PC-9 (cell line): ENCODE data around the gene RPS21. TPM values are rescaled to one million over a fixed set of nuclear protein-coding genes. Genes with fewer than 3 reads are reported as not detected.

Experiments used
- Bru-seq: library from RNA; stranded (reverse); fragments of 400-500 nt; gene quantifications from one replicate; lab custom pipeline; 2021; lab: Mats Ljungman, UMichigan
- BruChase-seq, 2 experiments: library from RNA; stranded (reverse); fragments of 400-500 nt; gene quantifications; one replicate each; lab custom pipeline; 2021; lab: Mats Ljungman, UMichigan
- BruUV-seq: library from RNA; stranded (reverse); fragments of 400-500 nt; replicated peaks from 2 replicates; lab custom pipeline; 2021; lab: Mats Ljungman, UMichigan
- CTCF ChIA-PET: fragments of 300-600 bp; sonication (Branson Sonifier 250); formaldehyde crosslinking; loops from one replicate; lab custom pipeline; 2022; ENCODE audit warnings: antibody characterized with exemption; lab: Charles Lee
- POLR2A ChIA-PET: fragments of 300-600 bp; sonication (Branson Sonifier 250); formaldehyde crosslinking; loops from one replicate; lab custom pipeline; 2022; ENCODE audit warnings: antibody characterized with exemption; ENCODE audit not compliant: unreplicated experiment; lab: Charles Lee
- DNase-seq, 2 experiments: peaks; one replicate each; pipeline versions ENCODE4 v3.0.0 to v3.0.0-alpha.2; 2015 to 2022; ENCODE audit warnings: mixed read lengths in 1 of 2
- H2AFZ ChIP-seq: fragments of 200-600 bp; sonication (generic); 2 replicates; pipeline ENCODE4 v1.8.1; 2017; ENCODE audit warnings: antibody characterized with exemption
- H3F3A ChIP-seq: fragments of 200-600 bp; sonication (generic); 2 replicates; pipeline ENCODE4 v1.8.1; 2017; ENCODE audit warnings: antibody characterized with exemption, mild to moderate bottlenecking, low read depth; ENCODE audit not compliant: insufficient read depth
- H3K27ac ChIP-seq: fragments of 200-600 bp; sonication (generic); 2 replicates; pipeline ENCODE4 v1.6.1; 2016; ENCODE audit warnings: mixed run types
- H3K27me3 ChIP-seq: fragments of 200-600 bp; sonication (generic); 2 replicates; pipeline ENCODE4 v1.6.1; 2016; ENCODE audit warnings: low read depth, mixed run types; ENCODE audit not compliant: insufficient read depth
- H3K36me3 ChIP-seq: fragments of 200-600 bp; sonication (generic); 2 replicates; pipeline ENCODE4 v1.6.1; 2016; ENCODE audit warnings: low read depth, mixed run types
- H3K4me1 ChIP-seq: fragments of 200-600 bp; sonication (generic); replicated peaks from 2 replicates; pipeline ENCODE4 v1.6.1; 2016; ENCODE audit warnings: mixed run types; ENCODE audit not compliant: insufficient read depth
- H3K4me2 ChIP-seq: fragments of 200-600 bp; sonication (generic); 2 replicates; pipeline ENCODE4 v1.6.1; 2017; ENCODE audit warnings: mixed run types
- H3K4me3 ChIP-seq: fragments of 200-600 bp; sonication (generic); 2 replicates; pipeline ENCODE4 v1.6.1; 2016; ENCODE audit warnings: mixed run types
- H3K79me2 ChIP-seq: fragments of 200-600 bp; sonication (generic); 2 replicates; pipeline ENCODE4 v1.6.1; 2017; ENCODE audit warnings: low read depth, mixed run types
- H3K9me2 ChIP-seq: fragments of 200-600 bp; sonication (generic); 2 replicates; pipeline ENCODE4 v1.8.1; 2017; ENCODE audit warnings: mild to moderate bottlenecking; ENCODE audit not compliant: insufficient read depth
- H3K9me3 ChIP-seq: fragments of 200-600 bp; sonication (generic); 2 replicates; pipeline ENCODE4 v1.8.1; 2016; ENCODE audit warnings: low read depth; ENCODE audit not compliant: insufficient read depth
- H4K20me1 ChIP-seq: fragments of 200-600 bp; sonication (generic); 2 replicates; pipeline ENCODE4 v1.8.1; 2017; ENCODE audit not compliant: insufficient read depth
- EZH2 ChIP-seq: fragments of 200-600 bp; sonication (generic); IDR thresholded peaks from 2 replicates; pipeline ENCODE4 v1.8.0; 2017; ENCODE audit warnings: antibody characterized with exemption, low read depth
- intact Hi-C: fragments of 100-400 bp; cut with micrococcal nuclease; formaldehyde crosslinking; loops from one replicate; pipeline ENCODE4 v1.10.0; 2022; ENCODE audit not compliant: unreplicated experiment
- long read RNA-seq: library from polyadenylated mRNA; stranded (forward); transcript quantifications from one replicate; pipeline ENCODE4 v2.0.0, GENCODE V29; 2022
- total RNA-seq: library from RNA; stranded (reverse); gene quantifications from 2 replicates; pipeline ENCODE4 v1.2.3, GENCODE V29; 2021
- TF ChIP-seq, protein P1 (sequence below): fragments of 200-600 bp; sonication (generic); conservative IDR thresholded peaks from 2 replicates; pipeline ENCODE4 v1.6.1; 2017; ENCODE audit warnings: mixed run types, antibody characterized with exemption, mild to moderate bottlenecking, moderate library complexity

Gene RPS21
- total RNA-seq (2,188 and 2,275 TPM in 2 replicates), Bru-seq, nascent RNA (percentile 98 among the genes with signal in this experiment), BruChase-seq, experiment 1, labeled RNA remaining after a 2-hour chase (percentile 98 among the genes with signal in this experiment), BruChase-seq, experiment 2, labeled RNA remaining after a 6-hour chase (percentile 98 among the genes with signal in this experiment)
- long read RNA-seq, transcript RPS21-205 (5 exons, 429 nt), result minor isoform, 29 of 752 reads
- long read RNA-seq, transcript RPS21-201 (6 exons, 344 nt), result major isoform, 615 of 752 reads
- long read RNA-seq, partial matches to known transcripts, result 81 of 752 reads
- long read RNA-seq, other reads (novel, unspliced or antisense), result 27 of 752 reads

DNA sequence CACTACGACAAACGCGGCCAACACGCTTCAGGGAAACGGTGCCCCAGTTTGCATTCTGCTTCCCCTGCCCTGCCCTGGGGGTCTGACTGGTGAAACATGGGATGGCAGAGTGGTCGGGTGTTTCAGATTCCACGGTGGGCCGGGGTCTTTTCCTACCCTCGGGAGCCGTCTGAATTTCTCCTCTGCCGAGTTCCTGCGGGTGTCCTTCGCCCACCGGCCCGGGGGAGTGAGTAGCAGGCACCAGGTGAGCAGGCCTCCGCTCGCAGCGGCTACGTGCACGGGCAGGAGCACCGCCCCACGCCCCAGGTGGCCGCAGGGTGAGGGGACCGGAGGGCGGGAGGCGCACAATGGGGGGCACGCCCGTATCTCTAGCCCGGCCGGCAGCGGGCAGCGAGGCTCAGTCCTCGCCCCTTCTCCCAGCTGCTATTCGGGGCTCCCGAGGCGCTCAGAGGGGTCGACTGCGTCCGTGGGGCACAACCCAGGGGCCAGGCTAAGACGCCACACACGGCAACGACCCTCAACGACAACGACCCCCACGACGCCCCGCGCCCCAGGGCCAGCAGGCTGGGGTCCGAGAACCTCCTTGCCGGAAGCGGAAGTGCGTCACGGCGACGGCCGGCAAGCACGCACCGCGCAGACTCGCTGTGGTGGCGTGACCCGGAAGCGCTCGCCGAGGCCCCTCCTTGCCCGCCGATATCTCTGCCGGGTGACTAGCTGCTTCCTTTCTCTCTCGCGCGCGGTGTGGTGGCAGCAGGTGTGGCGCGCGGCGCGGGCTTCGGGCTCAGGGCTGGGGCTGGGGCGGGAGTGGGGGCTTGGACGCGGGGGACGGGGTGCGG is at the start of gene RPS21:
Gene RPS21, plus strand, starts transcription at position 721 of the 836 bp plus-strand sequence. CDS start 236 bp downstream, outside the sequence.
- H4K20me1 ChIP-seq, result peaks cover 54% of the 10 kb centered on the region
- peak; percentile 85 to 93 for DNase-seq
- peak within 1 kb of the TSS; percentile 36 for H3K27ac ChIP-seq
- peaks cover 30% of the 10 kb centered on the region for H3K36me3 ChIP-seq
- H2AFZ ChIP-seq, result peak within 1 kb of the TSS; percentile 83
- peaks cover 63% of the 10 kb centered on the region for H3F3A ChIP-seq
- POLR2A ChIA-PET, result interaction anchor here (0.7 kb wide), 3 partner anchors 25 to 37 kb away, joined by 5 to 21 read pairs (median 13); no protein-coding TSS in a partner anchor
- no peak for TF ChIP-seq EZH2
- TF ChIP-seq, protein P1, sequence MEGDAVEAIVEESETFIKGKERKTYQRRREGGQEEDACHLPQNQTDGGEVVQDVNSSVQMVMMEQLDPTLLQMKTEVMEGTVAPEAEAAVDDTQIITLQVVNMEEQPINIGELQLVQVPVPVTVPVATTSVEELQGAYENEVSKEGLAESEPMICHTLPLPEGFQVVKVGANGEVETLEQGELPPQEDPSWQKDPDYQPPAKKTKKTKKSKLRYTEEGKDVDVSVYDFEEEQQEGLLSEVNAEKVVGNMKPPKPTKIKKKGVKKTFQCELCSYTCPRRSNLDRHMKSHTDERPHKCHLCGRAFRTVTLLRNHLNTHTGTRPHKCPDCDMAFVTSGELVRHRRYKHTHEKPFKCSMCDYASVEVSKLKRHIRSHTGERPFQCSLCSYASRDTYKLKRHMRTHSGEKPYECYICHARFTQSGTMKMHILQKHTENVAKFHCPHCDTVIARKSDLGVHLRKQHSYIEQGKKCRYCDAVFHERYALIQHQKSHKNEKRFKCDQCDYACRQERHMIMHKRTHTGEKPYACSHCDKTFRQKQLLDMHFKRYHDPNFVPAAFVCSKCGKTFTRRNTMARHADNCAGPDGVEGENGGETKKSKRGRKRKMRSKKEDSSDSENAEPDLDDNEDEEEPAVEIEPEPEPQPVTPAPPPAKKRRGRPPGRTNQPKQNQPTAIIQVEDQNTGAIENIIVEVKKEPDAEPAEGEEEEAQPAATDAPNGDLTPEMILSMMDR, result no peak
- peak within 1 kb of the TSS; percentile 99 for H3K4me2 ChIP-seq
- no peaks in the 10 kb centered on the region for H3K9me3 ChIP-seq
- no peaks in the 10 kb centered on the region for H3K27me3 ChIP-seq
- H3K79me2 ChIP-seq, result peaks cover 65% of the 10 kb centered on the region
- H3K4me1 ChIP-seq, result peaks cover 23% of the 10 kb centered on the region
- H3K4me3 ChIP-seq, result peak within 1 kb of the TSS; percentile 100
- BruUV-seq, result TSS peak; percentile 62
- intact Hi-C loops, result no loop called here
- no peaks in the 10 kb centered on the region for H3K9me2 ChIP-seq
- CTCF ChIA-PET, result interaction anchor here (0.5 to 0.6 kb wide), 3 partner anchors 18 to 144 kb away, joined by 3 to 5 read pairs (median 3); no protein-coding TSS in a partner anchor

DNA sequence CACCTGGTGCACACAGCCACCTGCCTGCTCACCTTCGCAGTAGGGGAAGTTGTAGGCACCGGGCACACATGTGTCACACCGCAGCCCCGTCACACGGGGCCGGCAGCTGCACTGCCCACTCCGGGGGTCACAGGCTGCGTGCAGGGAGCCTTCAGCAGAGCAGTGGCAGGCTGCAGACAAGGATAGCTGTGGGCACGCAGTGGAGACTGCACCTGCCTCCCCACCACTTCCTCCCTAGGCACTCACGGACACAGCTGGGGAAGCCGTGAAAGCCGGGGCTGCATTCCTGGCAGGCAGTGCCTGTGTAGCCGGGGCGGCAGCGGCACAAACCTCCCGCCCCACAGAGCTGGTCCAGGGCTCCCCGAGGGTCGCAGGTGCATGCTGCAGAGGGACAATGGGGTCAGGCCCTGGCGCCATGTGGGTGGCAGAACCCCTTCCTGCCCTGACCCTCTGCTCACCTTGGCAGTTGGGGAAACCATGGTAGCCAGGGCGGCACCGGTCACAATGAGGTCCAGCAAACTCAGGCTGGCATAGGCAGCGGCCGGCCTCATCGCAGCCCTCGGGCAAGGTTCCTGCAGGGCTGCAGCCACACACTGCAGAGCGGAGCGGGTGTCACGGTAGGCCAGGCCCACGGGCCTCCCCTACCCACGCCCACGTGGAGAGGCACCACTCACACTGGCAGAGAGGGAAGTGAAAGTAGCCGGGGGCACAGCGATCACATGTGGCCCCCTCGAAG is 49.2 kb upstream of the RPS21 start:
- intact Hi-C loops, result no loop called here
- TF ChIP-seq, protein P1, result no peak
- ChIA-PET POLR2A (interaction anchor here (0.7 kb wide), 1 partner anchor 18 kb away, joined by 3 read pairs; no protein-coding TSS in a partner anchor), CTCF (no interaction called here)
- H3K79me2 ChIP-seq, result peaks cover 44% of the 10 kb centered on the region
- peaks cover 58% of the 10 kb centered on the region for H4K20me1 ChIP-seq
- H3K9me3 ChIP-seq, result no peaks in the 10 kb centered on the region
- DNase-seq, result no peak
- no TSS peak for BruUV-seq
- H3K4me2 ChIP-seq, result no peak overlapping the region
- peaks cover 42% of the 10 kb centered on the region for H3F3A ChIP-seq
- H3K4me1 ChIP-seq, result no peaks in the 10 kb centered on the region
- no peak overlapping the region for H2AFZ ChIP-seq
- H3K4me3 ChIP-seq, result no peak overlapping the region
- no peaks in the 10 kb centered on the region for H3K27me3 ChIP-seq
- H3K9me2 ChIP-seq, result no peaks in the 10 kb centered on the region
- no peak overlapping the region for H3K27ac ChIP-seq
- peaks cover 49% of the 10 kb centered on the region for H3K36me3 ChIP-seq

DNA sequence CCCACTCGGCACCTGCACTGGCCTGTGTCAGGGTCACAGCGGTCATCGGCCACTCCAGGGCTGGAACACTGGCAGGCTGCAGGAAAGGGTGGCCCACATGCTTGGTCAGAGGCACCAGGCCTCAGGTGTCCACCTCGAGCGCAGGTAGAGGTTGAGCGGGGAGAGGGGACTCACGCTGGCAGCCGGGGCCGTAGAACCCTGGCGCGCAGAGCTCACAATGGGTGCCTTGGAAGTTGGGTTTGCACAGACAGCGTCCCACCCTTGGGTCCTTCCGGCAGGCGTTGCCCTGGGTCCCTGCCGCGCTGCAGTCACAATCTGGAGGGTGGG is 48.6 kb upstream of the RPS21 start:
- no peak overlapping the region for H2AFZ ChIP-seq
- peaks cover 58% of the 10 kb centered on the region for H4K20me1 ChIP-seq
- peaks cover 50% of the 10 kb centered on the region for H3K79me2 ChIP-seq
- BruUV-seq, result no TSS peak
- DNase-seq, result no peak
- H3K4me2 ChIP-seq, result no peak overlapping the region
- no peaks in the 10 kb centered on the region for H3K9me3 ChIP-seq
- H3K9me2 ChIP-seq, result no peaks in the 10 kb centered on the region
- no peak overlapping the region for H3K4me3 ChIP-seq
- H3F3A ChIP-seq, result peaks cover 47% of the 10 kb centered on the region
- ChIA-PET POLR2A (interaction anchor here (0.7 kb wide), 1 partner anchor 18 kb away, joined by 3 read pairs; no protein-coding TSS in a partner anchor), CTCF (interaction anchor here (1.2 kb wide), 1 partner anchor 44 kb away, joined by 3 read pairs; no protein-coding TSS in a partner anchor)
- no peaks in the 10 kb centered on the region for H3K4me1 ChIP-seq
- intact Hi-C loops, result no loop called here
- H3K27me3 ChIP-seq, result no peaks in the 10 kb centered on the region
- no peak for TF ChIP-seq EZH2
- TF ChIP-seq, protein P1, result no peak
- H3K36me3 ChIP-seq, result peaks cover 53% of the 10 kb centered on the region
- H3K27ac ChIP-seq, result no peak overlapping the region
